ENCODE measurements around the gene SLC44A3.

SLC44A3 gene

GRCh38 chr1:94797291-94797690 is 22.9 kb upstream of the SLC44A3 start:
- no peak for DNase-seq
- Histone ChIP-seq H3K27ac (ENCODE audit: low read length) (no peak overlapping the region), H3K27me3 (replicated peaks; ENCODE audit: insufficient read depth, low read length) (no peaks in the 10 kb centered on the region), H3K4me3 (ENCODE audit: low read length) (no peak overlapping the region), H3K9me3 (replicated peaks; ENCODE audit: insufficient read depth, low read length) (no peaks in the 10 kb centered on the region), H3K79me2 (ENCODE audit: low read length) (no peaks in the 10 kb centered on the region), H3K4me1 (ENCODE audit: low read length) (no peaks in the 10 kb centered on the region), H3K9me2 (replicated peaks; ENCODE audit: insufficient read depth, low read length) (no peaks in the 10 kb centered on the region), H2AFZ (ENCODE audit: low read length) (no peak overlapping the region), H3K36me3 (replicated peaks; ENCODE audit: insufficient read depth, low read length) (no peaks in the 10 kb centered on the region), H3F3A (ENCODE audit: insufficient read depth, low read length) (no peaks in the 10 kb centered on the region), H3K9ac (ENCODE audit: low read length) (no peak overlapping the region), H4K20me1 (ENCODE audit: insufficient read depth, low read length) (no peaks in the 10 kb centered on the region), H3K4me2 (ENCODE audit: low read depth, low read length) (no peak overlapping the region)
- no peak for TF ChIP-seq EZH2 (optimal IDR thresholded peaks at IDR 0.05; ENCODE audit: low read depth, low read length)
- no peak for TF ChIP-seq EZH2phosphoT487 (IDR thresholded peaks at IDR 0.05; ENCODE audit: low read length)
- no peak for TF ChIP-seq CTCF (IDR thresholded peaks at IDR 0.05; ENCODE audit: low read length)

GRCh38 chr1:94798054-94798453 is 22.1 kb upstream of the SLC44A3 start:
- no peaks in the 10 kb centered on the region for H3K79me2 ChIP-seq (ENCODE audit: low read length)
- no peaks in the 10 kb centered on the region for H3K9me2 ChIP-seq (replicated peaks; ENCODE audit: insufficient read depth, low read length)
- H3K9me3 ChIP-seq (replicated peaks; ENCODE audit: insufficient read depth, low read length): no peaks in the 10 kb centered on the region
- no peak overlapping the region for H3K9ac ChIP-seq (ENCODE audit: low read length)
- no peaks in the 10 kb centered on the region for H3K27me3 ChIP-seq (replicated peaks; ENCODE audit: insufficient read depth, low read length)
- no peak overlapping the region for H3K27ac ChIP-seq (ENCODE audit: low read length)
- no peaks in the 10 kb centered on the region for H3K4me1 ChIP-seq (ENCODE audit: low read length)
- no peaks in the 10 kb centered on the region for H4K20me1 ChIP-seq (ENCODE audit: insufficient read depth, low read length)
- H3F3A ChIP-seq (ENCODE audit: insufficient read depth, low read length): no peaks in the 10 kb centered on the region
- no peak overlapping the region for H3K4me2 ChIP-seq (ENCODE audit: low read depth, low read length)
- H2AFZ ChIP-seq (ENCODE audit: low read length): no peak overlapping the region
- TF ChIP-seq CTCF (IDR thresholded peaks at IDR 0.05; ENCODE audit: low read length) (no peak), EZH2phosphoT487 (IDR thresholded peaks at IDR 0.05; ENCODE audit: low read length) (no peak), EZH2 (optimal IDR thresholded peaks at IDR 0.05; ENCODE audit: low read depth, low read length) (no peak)
- no peak for DNase-seq
- no peak overlapping the region for H3K4me3 ChIP-seq (ENCODE audit: low read length)
- H3K36me3 ChIP-seq (replicated peaks; ENCODE audit: insufficient read depth, low read length): no peaks in the 10 kb centered on the region

GRCh38 chr1:94798462-94798861 is 21.7 kb upstream of the SLC44A3 start:
- no peak for TF ChIP-seq EZH2 (optimal IDR thresholded peaks at IDR 0.05; ENCODE audit: low read depth, low read length)
- no peak for TF ChIP-seq EZH2phosphoT487 (IDR thresholded peaks at IDR 0.05; ENCODE audit: low read length)
- TF ChIP-seq CTCF (IDR thresholded peaks at IDR 0.05; ENCODE audit: low read length): no peak

More at GRCh38 chr1:94798462-94798861, 21.7 kb upstream of the SLC44A3 start:
- H3K4me1 ChIP-seq (ENCODE audit: low read length): no peaks in the 10 kb centered on the region
- H3F3A ChIP-seq (ENCODE audit: insufficient read depth, low read length): no peaks in the 10 kb centered on the region
- no peaks in the 10 kb centered on the region for H3K9me2 ChIP-seq (replicated peaks; ENCODE audit: insufficient read depth, low read length)
- no peaks in the 10 kb centered on the region for H3K79me2 ChIP-seq (ENCODE audit: low read length)
- no peak overlapping the region for H3K4me3 ChIP-seq (ENCODE audit: low read length)
- H4K20me1 ChIP-seq (ENCODE audit: insufficient read depth, low read length): no peaks in the 10 kb centered on the region
- DNase-seq: no peak
- H3K4me2 ChIP-seq (ENCODE audit: low read depth, low read length): no peak overlapping the region
- H3K27ac ChIP-seq (ENCODE audit: low read length): no peak overlapping the region
- no peak overlapping the region for H2AFZ ChIP-seq (ENCODE audit: low read length)
- no peaks in the 10 kb centered on the region for H3K9me3 ChIP-seq (replicated peaks; ENCODE audit: insufficient read depth, low read length)
- H3K9ac ChIP-seq (ENCODE audit: low read length): no peak overlapping the region
- no peaks in the 10 kb centered on the region for H3K36me3 ChIP-seq (replicated peaks; ENCODE audit: insufficient read depth, low read length)
- no peaks in the 10 kb centered on the region for H3K27me3 ChIP-seq (replicated peaks; ENCODE audit: insufficient read depth, low read length)
